ENCODE data around the gene HMGB1.

Gene HMGB1

DNA sequence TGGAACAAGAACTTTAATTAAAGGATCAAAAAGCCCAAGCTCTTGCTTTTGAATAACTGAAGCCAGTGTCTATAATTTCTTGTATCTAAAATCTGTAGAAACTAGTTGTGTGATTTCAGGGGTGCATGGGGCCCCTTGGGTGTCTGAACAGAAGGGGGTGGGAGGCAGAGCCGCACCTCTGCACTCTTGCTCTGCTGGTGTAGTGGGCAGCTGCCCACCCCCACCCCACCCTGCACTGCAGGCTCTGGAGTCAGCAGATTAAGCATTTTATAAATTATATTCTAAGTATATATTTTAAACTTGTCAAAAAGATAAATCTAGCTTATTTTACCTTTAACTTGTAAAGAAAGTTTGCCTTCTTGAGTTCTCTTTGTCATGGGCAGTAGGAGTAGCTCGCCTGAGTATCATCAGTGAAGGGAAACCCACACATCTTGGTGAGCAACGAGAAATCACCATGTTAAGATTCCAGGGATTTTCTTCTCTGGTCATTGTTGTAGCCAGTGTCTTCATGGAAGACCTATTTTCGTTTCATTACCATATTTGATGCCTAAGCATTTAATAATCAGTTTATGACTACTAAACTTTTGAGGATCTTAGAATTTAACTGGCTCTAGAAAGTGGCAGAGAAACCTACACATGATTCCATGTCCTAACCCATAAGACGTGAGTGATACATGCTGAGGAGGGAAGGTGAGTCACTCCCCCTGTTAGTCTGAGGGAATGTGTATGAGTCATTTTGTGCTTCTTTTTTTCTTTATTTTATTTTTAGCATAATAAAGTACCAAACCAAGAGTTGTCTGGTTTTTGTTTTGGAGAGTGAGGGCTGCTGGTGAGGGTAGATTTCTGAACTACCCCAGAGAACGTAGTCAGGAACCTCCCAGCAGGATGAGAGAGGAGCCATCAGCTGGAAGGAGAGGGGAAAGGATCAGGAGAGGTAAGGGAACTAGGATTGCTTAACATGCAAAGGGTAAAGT, 35.7 kb downstream of the HMGB1 start:
- peak; percentile 63 for DNase-seq (ENCODE audit: low spot score)

DNA sequence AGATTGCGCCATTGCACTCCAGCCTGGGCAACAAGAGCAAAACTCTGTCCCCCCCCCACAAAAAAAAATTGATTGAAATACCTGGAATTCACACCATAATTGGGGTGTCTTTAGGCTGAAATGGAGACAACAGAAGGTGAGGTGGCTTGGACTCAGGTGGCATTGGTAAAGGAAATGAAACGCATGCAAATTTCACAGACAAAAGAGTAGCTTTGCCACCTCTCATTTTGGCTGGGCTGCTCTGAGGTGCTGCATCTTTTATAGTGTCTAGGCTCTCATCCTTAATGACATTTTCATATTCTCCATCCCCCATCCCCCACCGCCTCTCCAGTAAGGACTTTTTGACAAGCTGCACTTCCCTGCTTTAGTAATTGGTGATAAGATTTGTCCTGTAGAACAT, 36.5 kb downstream of the HMGB1 start:
- no peak for DNase-seq (ENCODE audit: low spot score)

DNA sequence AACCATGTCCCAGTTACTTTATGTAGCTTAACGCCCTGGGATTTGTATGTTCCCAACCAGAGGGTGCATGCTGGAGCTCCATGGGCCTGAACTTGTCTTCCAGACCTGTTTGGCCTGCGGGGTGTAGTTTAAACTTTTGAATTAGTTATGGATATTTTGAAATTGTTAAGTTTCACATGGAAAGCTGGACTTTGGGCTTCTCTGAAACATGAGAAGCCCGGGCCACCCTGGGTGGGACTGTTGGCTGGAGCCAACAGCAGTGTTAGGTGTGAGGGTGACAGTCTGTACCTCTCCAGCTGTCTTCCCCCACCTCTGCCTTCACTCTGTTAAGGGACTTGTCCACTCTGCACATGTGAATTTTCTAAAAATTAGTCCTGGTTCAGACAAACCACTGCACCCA, 41.8 kb downstream of the HMGB1 start:
- DNase-seq (ENCODE audit: low spot score), result no peak

DNA sequence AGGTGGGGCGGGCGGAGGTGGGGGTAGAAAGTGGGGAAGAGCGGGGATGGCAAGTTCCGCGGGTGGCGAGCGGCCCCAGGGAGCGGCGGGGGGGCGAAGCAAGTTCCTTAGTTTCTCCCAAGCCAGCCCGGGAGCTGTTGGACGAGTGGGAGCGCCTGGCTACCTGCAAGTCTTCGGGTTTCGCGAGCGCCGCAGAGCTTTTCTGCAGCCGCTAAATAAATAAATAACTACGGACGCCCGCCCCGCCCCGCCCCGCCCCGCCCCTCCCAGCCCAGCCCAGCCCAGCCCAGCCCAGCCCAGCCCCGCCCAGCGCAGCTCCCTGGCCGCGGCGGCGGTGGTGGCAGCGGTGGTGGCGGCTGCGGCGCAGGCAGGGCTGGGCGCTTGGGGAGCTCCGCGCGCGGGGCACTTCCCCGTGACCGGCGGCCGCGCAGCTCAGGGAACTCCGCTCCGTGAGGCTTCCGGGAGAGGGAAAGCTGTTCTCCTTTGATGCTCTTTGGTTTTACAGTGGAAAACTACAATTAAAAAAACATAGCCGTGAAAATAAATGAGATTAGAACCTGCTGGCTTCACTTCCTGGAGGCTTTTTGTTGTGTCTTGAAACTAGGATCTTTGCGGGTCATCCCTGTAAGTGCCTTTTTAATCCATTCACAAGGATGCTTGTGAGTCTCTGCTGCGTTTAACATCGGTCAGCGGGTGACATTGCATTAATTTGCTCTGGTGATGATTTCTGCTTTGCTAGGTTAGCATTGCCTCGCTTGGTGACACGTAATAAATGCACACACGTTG, 43.5 kb downstream of the HMGB1 start, which contains the start of gene UBE2L5:
TSS of gene UBE2L5 (plus strand) at position 440 of the 786 bp plus-strand sequence. CDS start 5,498 bp downstream, outside the sequence.
- peak; percentile 60 for DNase-seq (ENCODE audit: low spot score)

DNA sequence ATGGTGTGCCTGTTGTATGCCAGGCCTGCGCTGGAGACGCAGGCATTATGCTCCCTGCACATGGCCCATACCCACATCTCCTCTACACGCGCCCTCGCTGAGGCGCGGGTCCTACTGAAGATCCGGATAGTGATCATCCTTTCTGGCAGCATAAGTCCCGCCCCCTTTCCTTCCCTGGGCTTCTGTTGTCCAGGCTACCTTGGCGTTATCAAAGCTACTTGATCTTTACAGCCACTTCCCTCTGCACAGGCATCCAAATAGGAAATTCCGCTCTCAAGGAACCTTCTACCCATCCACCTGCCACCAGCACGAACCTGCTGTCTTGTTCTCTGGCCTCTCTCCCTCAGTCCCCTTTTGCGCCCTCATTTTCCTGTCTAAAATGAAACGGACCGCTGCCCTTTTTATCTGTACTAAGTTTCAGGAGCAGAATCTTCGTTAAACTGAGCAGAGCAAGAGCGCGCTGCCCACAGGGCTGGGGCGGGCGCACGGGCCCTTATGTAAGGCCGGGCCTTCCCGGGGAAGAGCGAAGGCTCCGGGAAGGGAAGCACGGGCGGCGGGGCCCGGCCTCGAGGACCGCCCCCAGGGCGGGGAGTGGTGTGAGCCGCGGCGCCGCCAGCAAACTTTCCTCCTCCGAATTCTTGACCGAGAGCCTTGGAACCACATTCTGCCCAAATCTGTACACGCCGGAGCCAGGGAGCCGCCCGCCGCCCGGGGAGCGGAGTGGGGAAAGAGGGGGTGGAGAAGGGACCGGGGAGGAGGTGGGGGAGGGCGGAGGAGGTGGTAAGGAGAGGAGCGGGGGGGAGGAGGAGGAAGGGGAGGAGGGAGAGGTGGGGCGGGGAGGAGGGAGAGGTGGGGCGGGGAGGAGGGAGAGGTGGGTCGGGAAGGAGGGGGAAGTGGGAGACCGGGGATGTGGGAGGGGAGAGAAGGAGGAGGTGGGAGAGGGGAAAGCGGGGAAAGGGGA, 44.4 kb downstream of the HMGB1 start:
- peak; percentile 29 for DNase-seq (ENCODE audit: low spot score)

DNA sequence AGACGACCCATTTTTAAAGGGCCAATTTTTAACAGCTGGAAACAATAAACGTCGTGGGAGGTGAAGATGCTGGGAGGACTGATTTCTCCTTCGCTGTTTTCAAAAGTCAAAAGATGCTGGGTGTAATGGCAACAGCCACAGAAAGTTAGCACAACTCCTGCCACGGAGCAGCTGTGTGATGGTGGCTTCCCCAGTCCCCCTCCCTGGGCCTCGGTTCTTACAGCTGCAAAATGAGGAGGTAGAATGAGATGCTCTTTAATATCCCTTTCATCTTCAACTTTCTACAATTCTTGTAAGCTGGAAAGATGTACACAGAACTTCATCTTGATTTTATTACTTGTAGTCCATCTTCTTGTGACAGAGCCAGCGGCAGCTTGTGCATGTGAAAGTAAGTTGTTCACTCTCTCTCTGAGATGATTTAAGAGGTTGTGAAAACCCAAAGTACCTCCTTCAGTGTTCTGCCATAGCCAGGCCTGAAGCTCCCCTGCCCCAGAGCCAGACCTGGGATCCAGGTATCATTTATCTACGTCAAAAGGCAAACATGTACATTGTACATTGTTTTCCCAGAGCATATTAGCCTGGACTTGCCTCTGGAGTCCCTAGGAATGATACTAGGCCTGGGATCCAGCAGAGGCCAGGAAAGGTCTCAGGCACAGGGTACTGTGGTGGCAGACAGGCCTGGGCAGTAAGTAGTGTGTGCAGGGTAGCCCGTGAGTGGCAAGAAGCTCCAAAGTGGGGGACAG, 46.8 kb downstream of the HMGB1 start:
- no peak for DNase-seq (ENCODE audit: low spot score)

DNA sequence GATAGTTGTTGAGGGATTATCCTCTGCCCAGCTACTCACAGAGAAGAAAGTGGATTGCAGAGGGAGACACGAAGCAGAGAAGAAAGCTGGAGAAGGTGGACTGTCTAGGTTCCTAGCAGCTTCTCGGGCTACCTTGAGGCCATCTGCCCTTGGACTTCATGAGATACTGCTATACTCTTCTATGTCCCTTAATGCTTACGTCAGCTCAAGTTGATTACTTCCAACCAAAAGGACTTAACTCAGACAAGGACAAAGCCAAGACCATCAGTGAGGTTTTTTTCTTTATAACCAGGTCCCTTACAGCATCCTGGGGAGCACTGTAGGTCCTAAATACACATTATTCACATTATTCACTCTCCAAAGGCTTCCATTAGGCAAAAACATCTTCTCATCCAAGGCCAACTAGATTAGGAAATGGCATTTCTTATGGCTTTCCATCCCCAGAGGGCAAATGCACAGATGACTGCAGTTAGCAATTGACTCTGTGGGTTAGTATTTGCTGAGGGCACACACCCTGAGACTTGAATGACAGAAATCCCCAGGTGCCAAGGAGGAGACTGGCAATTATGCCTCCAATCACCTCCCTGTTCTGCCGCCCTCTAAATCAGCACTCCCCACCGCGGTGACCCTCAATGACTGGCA, 47.5 kb downstream of the HMGB1 start:
- DNase-seq (ENCODE audit: low spot score), result no peak

DNA sequence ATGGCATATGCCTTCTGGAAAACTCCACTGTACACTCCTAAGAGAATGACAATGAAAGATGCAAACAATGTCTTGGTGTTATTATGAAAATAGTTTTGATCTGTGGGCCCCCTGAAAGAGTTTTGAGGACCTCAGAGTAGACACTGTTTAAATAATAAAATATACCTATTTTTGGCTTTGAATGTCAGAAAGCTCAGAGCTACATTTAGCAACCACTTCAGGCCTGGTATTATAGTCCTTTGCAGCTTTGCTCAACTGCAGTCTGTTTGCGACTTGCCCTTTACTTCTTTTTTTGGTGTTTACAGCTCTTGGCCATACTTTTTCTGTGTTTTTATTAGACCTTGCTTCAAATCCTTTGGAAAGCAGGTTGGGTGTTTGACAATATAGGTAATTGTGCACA, 49.3 kb downstream of the HMGB1 start:
- no peak for DNase-seq (ENCODE audit: low spot score)

DNA sequence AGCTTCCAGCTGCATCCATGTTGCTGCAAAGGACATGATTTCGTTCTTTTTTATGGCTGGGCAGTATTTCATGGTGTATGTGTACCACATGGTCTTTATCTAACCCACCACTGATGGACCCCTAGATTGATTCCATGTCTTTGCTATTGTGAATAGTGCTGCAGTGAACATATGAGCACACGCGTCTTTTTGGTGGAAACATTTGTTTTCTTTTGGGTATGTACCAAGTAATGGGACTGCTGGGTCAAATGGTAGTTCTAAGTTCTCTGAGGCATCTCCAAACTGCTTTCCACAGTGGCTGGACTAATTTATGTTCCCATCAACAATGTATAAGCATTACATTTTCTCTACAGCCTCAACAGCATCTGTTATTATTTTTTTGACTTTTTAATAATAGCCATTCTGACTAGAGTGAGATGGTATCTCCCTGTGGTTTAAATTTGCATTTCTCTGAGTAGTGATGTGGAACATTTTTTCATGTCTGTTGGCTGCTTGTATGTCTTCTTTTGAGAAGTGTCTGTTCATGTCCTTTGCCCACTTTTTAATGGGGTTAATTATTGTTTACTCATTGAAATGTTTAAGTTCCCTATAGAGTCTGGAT, 50.2 kb downstream of the HMGB1 start:
- DNase-seq (ENCODE audit: low spot score), result no peak

DNA sequence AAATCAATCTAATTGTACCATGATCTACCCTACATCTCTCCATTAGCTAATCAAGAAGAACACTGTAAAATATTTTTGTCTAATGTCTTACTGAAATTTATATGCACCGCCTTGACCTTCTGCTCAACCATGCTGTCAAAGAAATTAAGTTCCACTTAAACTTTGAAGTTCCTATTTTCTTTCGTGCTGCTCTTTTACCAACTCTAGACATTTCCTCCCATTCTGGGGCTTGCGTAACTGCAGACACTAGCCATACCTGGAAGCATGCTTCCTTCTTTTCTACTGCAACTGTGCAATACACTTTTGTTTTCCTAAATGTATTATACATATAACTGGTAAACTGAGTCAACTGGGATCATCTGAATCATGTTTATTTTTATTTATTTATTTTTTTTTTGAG, 51.9 kb downstream of the HMGB1 start:
- DNase-seq (ENCODE audit: low spot score), result no peak

DNA sequence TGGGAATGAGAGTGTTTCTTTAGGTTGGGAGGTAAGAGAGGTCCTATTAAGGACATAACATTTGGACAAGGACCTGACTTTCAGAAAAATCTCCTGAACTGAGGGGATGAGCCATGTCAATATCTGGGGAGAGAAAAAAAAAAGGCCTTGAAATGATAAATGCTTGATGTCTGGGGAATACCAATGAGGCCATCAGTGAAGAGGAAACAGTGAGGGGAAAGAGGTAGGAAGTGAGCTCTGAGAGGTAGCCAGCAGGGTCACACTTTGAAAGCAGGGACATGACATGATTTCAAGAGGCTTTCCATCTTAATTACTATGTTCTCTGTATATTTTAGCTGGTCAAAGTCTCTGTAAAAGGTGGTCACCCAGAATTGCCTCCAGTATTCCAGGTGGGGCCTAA, 53.4 kb downstream of the HMGB1 start:
- no peak for DNase-seq (ENCODE audit: low spot score)

DNA sequence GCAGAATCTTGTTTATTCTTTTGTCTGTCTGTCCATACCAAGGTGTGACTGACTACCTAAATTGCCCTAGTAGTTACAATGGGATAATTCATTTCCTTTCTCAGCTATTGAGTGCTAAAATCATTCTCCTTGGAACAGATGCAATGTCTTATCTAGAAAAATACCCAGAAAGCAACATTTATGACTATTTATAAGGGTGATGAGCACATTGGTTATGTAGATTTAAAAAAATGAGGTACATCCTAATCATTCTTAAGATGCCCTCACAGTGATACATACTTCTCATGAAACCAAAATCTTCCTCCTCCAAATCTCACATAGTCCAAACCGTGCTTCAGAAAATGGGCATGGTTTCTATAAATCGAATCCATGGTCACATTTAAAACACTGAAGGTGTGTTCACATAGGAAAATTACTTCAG, 55.0 kb downstream of the HMGB1 start:
- DNase-seq (ENCODE audit: low spot score), result no peak

DNA sequence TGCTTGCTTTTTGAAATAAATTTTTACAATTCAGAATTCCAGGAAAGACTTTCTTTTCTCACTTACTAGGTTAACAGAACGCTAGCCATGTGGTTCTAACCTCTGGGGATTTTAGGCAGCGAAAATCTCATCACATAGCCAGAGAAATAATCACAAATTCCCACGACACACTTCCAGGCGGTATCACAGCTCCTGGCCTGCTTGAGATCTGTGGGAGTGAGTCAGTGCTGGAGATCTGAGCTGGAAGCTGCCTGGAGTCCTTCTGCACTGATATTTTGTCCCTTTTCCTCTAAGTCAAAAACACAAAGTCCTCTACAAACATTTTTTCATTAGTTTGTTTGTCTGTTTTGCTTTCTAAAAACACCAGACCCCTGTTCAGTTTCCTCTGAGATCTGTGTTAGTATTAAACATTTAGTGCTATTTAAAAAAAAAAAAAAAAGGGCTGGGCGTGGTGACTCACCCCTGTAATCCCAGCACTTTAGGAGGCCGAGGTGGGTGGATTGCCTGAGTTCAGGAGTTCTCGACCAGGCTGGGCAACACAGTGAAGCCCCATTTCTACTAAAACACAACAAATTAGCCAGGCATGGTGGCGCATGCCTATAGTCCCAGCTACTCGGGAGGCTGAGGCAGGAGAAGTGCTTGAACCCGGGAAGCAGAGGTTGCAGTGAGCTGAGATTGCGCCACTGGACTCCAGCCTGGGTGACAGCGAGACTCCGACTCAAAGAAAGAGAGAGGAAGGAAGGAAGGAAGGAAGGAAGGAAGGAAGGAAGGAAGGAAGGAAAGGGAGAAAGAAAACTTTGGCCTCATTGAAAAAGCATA, 55.6 kb downstream of the HMGB1 start:
- DNase-seq (ENCODE audit: low spot score), result no peak

DNA sequence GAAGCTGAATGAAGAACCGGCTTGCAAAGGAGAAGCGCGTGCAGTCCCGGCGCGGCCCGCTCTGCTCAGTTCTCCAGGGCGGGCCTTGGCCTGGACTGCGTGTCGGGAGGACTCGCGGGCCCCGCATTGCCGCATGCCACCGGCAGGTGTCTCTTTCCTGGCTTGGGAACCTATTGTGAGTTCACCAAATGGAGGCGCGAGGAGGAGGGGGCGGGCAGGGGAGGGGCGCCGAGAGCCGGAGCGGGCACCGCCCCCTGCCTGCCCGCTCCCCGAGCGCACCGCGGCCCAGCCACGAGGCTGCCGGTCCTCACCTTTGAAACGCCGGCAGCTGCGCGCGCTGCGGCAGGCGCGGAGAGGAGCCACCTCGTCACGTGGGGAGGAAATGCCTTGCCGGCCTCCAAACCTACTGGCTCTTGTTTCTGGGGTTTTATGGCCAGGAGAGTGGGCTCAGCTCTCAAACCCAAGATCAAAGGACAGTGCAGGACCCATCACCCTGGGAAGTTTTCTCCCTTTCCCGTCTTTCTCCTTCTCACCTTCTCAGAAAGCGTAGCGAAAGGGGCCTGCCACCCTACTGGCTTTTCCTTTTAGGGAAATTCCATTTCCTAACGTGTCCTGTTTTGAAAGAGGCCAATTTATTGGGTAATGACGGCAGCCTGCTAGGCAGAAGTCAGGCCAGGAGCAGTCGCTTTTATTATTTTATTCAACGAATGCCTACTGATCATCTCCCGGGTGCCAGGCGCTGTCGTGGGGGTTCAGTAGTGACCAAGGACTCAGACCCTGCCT, 57.2 kb downstream of the HMGB1 start:
- DNase-seq (ENCODE audit: low spot score), result peak; percentile 94

DNA sequence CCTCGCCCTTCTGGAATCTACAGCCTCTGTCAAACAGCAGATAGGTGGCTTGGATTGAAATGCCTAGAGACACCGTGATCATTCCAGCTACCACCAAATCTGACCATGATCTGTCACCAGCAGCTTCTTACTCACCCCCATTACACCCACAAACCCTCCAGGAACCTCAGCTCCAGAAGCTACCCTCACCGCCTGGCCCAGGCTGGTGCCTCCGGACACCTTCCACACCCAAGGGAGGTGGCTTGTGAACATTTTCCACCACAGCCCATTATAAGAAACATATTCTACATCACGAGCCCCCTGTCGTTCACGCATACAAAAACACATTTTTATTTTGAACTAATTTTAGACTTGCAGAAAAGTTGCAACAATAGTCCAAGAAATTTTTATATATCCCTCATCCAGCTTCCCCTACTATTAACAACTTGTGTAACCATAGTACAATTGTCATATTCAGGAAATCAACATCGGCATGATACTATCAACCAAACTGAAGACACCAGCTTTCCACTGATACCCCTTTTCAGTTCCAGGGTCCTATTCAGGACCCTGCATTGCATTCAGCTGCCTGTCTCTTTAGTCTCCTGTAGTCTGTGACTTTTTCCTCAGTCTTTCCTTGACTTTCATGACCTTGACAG, 58.8 kb downstream of the HMGB1 start:
- no peak for DNase-seq (ENCODE audit: low spot score)

Measured in CD4-positive, alpha-beta T cell treated with Interleukin-2 at 100 ng/mL for 4 hours (primary cell).